Thyroid gland (tissue), 4 donors: ENCODE results near the gene STX2.

Source experiments
- CTCF ChIP-seq, 6 experiments: fragments of 200-600 bp in 3 of 6; fragments of 450-650 bp in 3 of 6; sonication (generic) in 3 of 6; IDR thresholded peaks; one replicate each; pipeline ENCODE4 v1.5.1; 2016 to 2019; ENCODE audit warnings: antibody characterized with exemption in 6 of 6, mild to moderate bottlenecking in 2 of 6, inconsistent platforms in 1 of 6, moderate library complexity in 1 of 6
- POLR2A ChIP-seq, 2 donors: fragments of 450-650 bp; IDR thresholded peaks; one replicate each; pipeline ENCODE4 v1.6.1; 2017; ENCODE audit warnings: antibody characterized with exemption in 2 of 2, mild to moderate bottlenecking in 2 of 2, moderate library complexity in 1 of 2

DNA sequence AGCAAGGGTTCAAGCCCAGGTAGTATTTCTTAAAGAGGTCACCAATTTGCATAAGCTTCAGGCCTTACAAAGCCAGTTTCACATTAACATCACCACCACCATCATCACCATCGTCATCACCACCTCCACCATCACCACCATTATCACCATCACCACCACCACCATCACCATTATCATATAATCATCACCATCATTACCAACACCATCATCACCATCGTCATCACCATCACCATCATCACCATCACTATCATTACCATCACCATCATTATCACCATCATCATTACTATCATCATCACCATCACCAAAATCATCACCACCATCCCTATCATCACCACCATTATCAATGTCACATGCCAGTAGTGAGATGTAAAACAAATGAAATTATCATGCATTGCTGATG is 72.6 kb downstream of the STX2 start:
- TF ChIP-seq POLR2A (IDR thresholded peaks at IDR 0.05) = no peak
- no peak for TF ChIP-seq CTCF (IDR thresholded peaks at IDR 0.05)
